Panc1 (cell line): ENCODE results near the gene PRSS27. TPM values are rescaled to one million over a fixed set of nuclear protein-coding genes. Genes with fewer than 3 reads are reported as not detected.

Experiments
- ATAC-seq: fragments of 200-7000 bp; cut with Tn5 transposase; 2 replicates; pipeline ENCODE4 v1.9.1; 2020; ENCODE audit warnings: mild to moderate bottlenecking, moderate library complexity
- BruUV-seq: library from RNA; stranded (reverse); fragments of 400-500 nt; replicated peaks from 2 replicates; lab custom pipeline; 2021; lab: Mats Ljungman, UMichigan
- CTCF ChIA-PET: fragments of 300-600 bp; sonication (Branson Sonifier 250); formaldehyde crosslinking; loops from one replicate; lab custom pipeline; 2022; ENCODE audit warnings: antibody characterized with exemption; lab: Charles Lee
- POLR2A ChIA-PET: fragments of 300-600 bp; sonication (Branson Sonifier 250); formaldehyde crosslinking; loops from one replicate; lab custom pipeline; 2022; ENCODE audit warnings: antibody characterized with exemption; lab: Charles Lee
- DNase-seq: peaks from one replicate; pipeline ENCODE4 v3.0.0-alpha.2; 2010; ENCODE audit warnings: low read depth, low spot score
- H3K27ac ChIP-seq: 2 replicates; pipeline ENCODE4 v1.5.1; 2011; ENCODE audit warnings: mild to moderate bottlenecking, low read length, inconsistent platforms
- H3K27me3 ChIP-seq: fragments of 200-500 bp; sonication (Bioruptor generic); 2 replicates; pipeline ENCODE4 v1.6.0; 2014; ENCODE audit warnings: low read length, inconsistent platforms; ENCODE audit not compliant: control insufficient read depth, insufficient read depth
- H3K36me3 ChIP-seq: fragments of 200-500 bp; sonication (Bioruptor generic); 2 replicates; pipeline ENCODE4 v1.5.1; 2014; ENCODE audit warnings: inconsistent platforms, mild to moderate bottlenecking, low read length, moderate library complexity; ENCODE audit not compliant: control insufficient read depth, insufficient read depth
- H3K4me1 ChIP-seq: 2 replicates; pipeline ENCODE4 v1.5.1; 2011; ENCODE audit warnings: inconsistent platforms, mild to moderate bottlenecking, low read length, moderate library complexity; ENCODE audit not compliant: control insufficient read depth, insufficient read depth
- H3K4me3 ChIP-seq, 2 experiments: 2 replicates each; pipeline ENCODE4 v1.5.1; 2011 to 2012; ENCODE audit warnings: low read depth in 2 of 2, low read length in 2 of 2, mild to moderate bottlenecking in 2 of 2, inconsistent platforms in 1 of 2, moderate library complexity in 1 of 2
- H3K9me3 ChIP-seq: fragments of 200-500 bp; sonication (Bioruptor generic); 2 replicates; pipeline ENCODE4 v1.5.1; 2014; ENCODE audit warnings: low read depth, mild to moderate bottlenecking, inconsistent platforms, low read length, moderate library complexity; ENCODE audit not compliant: control insufficient read depth, insufficient read depth
- CTCF ChIP-seq: fragments of 450-650 bp; IDR thresholded peaks from 2 replicates; pipeline ENCODE4 v1.5.1; 2017; ENCODE audit warnings: mild to moderate bottlenecking
- POLR2AphosphoS5 ChIP-seq: IDR thresholded peaks from 2 replicates; pipeline ENCODE4 v1.6.1; 2012; ENCODE audit warnings: mild to moderate bottlenecking, low read depth, low read length, moderate library complexity
- SIN3A ChIP-seq: IDR thresholded peaks from 2 replicates; pipeline ENCODE4 v1.6.1; 2012; ENCODE audit warnings: low read depth, mild to moderate bottlenecking, low read length, moderate library complexity, borderline replicate concordance; ENCODE audit not compliant: insufficient read depth
- TCF7L2 ChIP-seq: IDR thresholded peaks from 2 replicates; pipeline ENCODE4 v1.6.1; 2011; ENCODE audit warnings: mild to moderate bottlenecking, low read depth, low read length, inconsistent platforms
- in situ Hi-C: cut with HindIII; loops from 2 replicates; pipeline ENCODE4 v1.10.0; 2016; ENCODE audit warnings: low sequenced_read_pairs, low pct_unique_long_range_greater_than_20kb
- intact Hi-C: fragments of 100-400 bp; cut with micrococcal nuclease; formaldehyde crosslinking; loops from one replicate; pipeline ENCODE4 v1.10.0; 2022; ENCODE audit not compliant: unreplicated experiment
- total RNA-seq: library from RNA; stranded (reverse); gene quantifications from one replicate; pipeline ENCODE4 v1.2.1, GENCODE V29; 2021; ENCODE audit not compliant: unreplicated experiment
- TF ChIP-seq, protein P1 (sequence below), 2 experiments: IDR thresholded peaks; 2 replicates each; pipeline ENCODE4 v1.6.1; 2011 to 2012; ENCODE audit warnings: low read depth in 2 of 2, control low read depth in 1 of 2, low read length in 1 of 2, mild to moderate bottlenecking in 1 of 2, moderate library complexity in 1 of 2; ENCODE audit not compliant: insufficient read depth in 1 of 2

The PRSS27 gene
- total RNA-seq, 1 experiment from 2014 or later, result 3.3 TPM

GRCh38 chr16:2705351-2705750 is 14.7 kb downstream of the PRSS27 start:
- CTCF ChIA-PET, result no interaction called here
- no TSS peak for BruUV-seq
- no peak for DNase-seq
- Histone ChIP-seq H3K27ac (no peak overlapping the region), H3K27me3 (no peaks in the 10 kb centered on the region), H3K9me3 (no peaks in the 10 kb centered on the region), H3K36me3 (no peaks in the 10 kb centered on the region), H3K4me3 (no peak overlapping the region), H3K4me1 (no peaks in the 10 kb centered on the region)
- no peak for ATAC-seq
- intact Hi-C loops, result no loop called here
- in situ Hi-C loops, result no loop called here
- POLR2A ChIA-PET, result no interaction called here
- TF ChIP-seq CTCF (no peak), TCF7L2 (no peak), POLR2AphosphoS5 (no peak), SIN3A (no peak)
- TF ChIP-seq, protein P1, sequence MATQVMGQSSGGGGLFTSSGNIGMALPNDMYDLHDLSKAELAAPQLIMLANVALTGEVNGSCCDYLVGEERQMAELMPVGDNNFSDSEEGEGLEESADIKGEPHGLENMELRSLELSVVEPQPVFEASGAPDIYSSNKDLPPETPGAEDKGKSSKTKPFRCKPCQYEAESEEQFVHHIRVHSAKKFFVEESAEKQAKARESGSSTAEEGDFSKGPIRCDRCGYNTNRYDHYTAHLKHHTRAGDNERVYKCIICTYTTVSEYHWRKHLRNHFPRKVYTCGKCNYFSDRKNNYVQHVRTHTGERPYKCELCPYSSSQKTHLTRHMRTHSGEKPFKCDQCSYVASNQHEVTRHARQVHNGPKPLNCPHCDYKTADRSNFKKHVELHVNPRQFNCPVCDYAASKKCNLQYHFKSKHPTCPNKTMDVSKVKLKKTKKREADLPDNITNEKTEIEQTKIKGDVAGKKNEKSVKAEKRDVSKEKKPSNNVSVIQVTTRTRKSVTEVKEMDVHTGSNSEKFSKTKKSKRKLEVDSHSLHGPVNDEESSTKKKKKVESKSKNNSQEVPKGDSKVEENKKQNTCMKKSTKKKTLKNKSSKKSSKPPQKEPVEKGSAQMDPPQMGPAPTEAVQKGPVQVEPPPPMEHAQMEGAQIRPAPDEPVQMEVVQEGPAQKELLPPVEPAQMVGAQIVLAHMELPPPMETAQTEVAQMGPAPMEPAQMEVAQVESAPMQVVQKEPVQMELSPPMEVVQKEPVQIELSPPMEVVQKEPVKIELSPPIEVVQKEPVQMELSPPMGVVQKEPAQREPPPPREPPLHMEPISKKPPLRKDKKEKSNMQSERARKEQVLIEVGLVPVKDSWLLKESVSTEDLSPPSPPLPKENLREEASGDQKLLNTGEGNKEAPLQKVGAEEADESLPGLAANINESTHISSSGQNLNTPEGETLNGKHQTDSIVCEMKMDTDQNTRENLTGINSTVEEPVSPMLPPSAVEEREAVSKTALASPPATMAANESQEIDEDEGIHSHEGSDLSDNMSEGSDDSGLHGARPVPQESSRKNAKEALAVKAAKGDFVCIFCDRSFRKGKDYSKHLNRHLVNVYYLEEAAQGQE (IDR thresholded peaks at IDR 0.05; ENCODE audit: insufficient read depth in 1 of 2, low read depth in 2 of 2, low read length in 1 of 2), result no peak

GRCh38 chr16:2704983-2705275 is 15.1 kb downstream of the PRSS27 start:
- intact Hi-C loops, result no loop called here
- no TSS peak for BruUV-seq
- POLR2A ChIA-PET, result no interaction called here
- H3K4me3 ChIP-seq, result no peak overlapping the region
- no peak overlapping the region for H3K27ac ChIP-seq
- H3K9me3 ChIP-seq, result no peaks in the 10 kb centered on the region
- ATAC-seq, result no peak
- no peaks in the 10 kb centered on the region for H3K4me1 ChIP-seq
- no peaks in the 10 kb centered on the region for H3K36me3 ChIP-seq
- no peak for DNase-seq
- H3K27me3 ChIP-seq, result no peaks in the 10 kb centered on the region
- CTCF ChIA-PET, result no interaction called here
- TF ChIP-seq SIN3A (no peak), TCF7L2 (no peak), CTCF (no peak), POLR2AphosphoS5 (no peak)
- TF ChIP-seq, protein P1 (IDR thresholded peaks at IDR 0.05; ENCODE audit: insufficient read depth in 1 of 2, low read depth in 2 of 2, low read length in 1 of 2), result no peak
- in situ Hi-C loops, result no loop called here
